K562 (cell line): ENCODE measurements around the gene CNOT4.

Experiments
- CHD2 ChIP-seq: IDR thresholded peaks from 2 replicates; pipeline ENCODE4 v1.6.1; 2011; ENCODE audit warnings: low read depth, low read length
- FOSL1 ChIP-seq: fragments of 200-800 bp; sonication (Bioruptor generic); conservative IDR thresholded peaks from 2 replicates; pipeline ENCODE4 v1.6.1; 2016; ENCODE audit warnings: missing genetic modification characterization, missing compliant biosample characterization
- POLR2AphosphoS2 ChIP-seq: IDR thresholded peaks from 2 replicates; pipeline ENCODE4 v1.6.1; 2012; ENCODE audit warnings: low read length, improper control_type of control experiment
- SP2 ChIP-seq: IDR thresholded peaks from 2 replicates; pipeline ENCODE4 v1.6.1; 2011; ENCODE audit warnings: mild to moderate bottlenecking, low read depth, low read length, moderate library complexity; ENCODE audit not compliant: poor library complexity, severe bottlenecking; ENCODE audit errors: extremely low read depth
- TEAD4 ChIP-seq, 2 experiments: sonication (generic) in 1 of 2; formaldehyde crosslinking in 1 of 2; IDR thresholded peaks; 2 replicates each; pipeline versions ENCODE4 v1.6.1 to v1.8.0; 2012 to 2022; ENCODE audit warnings: borderline replicate concordance in 1 of 2, inconsistent platforms in 1 of 2, low read length in 1 of 2, mild to moderate bottlenecking in 1 of 2, missing genetic modification reagents in 1 of 2
- TGIF2 ChIP-seq: sonication (generic); formaldehyde crosslinking; IDR thresholded peaks from 2 replicates; pipeline ENCODE4 v1.8.1; 2022; ENCODE audit warnings: mild to moderate bottlenecking, missing genetic modification reagents, moderate library complexity
- ZNF431 ChIP-seq: sonication (generic); formaldehyde crosslinking; IDR thresholded peaks from 2 replicates; pipeline ENCODE4 v1.8.0; 2022; ENCODE audit warnings: mild to moderate bottlenecking, missing genetic modification reagents
- ZZZ3 ChIP-seq: fragments of 450-650 bp; IDR thresholded peaks from 2 replicates; pipeline ENCODE4 v1.6.1; 2016; ENCODE audit warnings: antibody characterized with exemption, mild to moderate bottlenecking, moderate library complexity
- TF ChIP-seq, protein P1 (sequence below): sonication (generic); formaldehyde crosslinking; IDR thresholded peaks from 2 replicates; pipeline ENCODE4 v1.9.0; 2022; ENCODE audit warnings: mild to moderate bottlenecking, missing genetic modification reagents

DNA sequence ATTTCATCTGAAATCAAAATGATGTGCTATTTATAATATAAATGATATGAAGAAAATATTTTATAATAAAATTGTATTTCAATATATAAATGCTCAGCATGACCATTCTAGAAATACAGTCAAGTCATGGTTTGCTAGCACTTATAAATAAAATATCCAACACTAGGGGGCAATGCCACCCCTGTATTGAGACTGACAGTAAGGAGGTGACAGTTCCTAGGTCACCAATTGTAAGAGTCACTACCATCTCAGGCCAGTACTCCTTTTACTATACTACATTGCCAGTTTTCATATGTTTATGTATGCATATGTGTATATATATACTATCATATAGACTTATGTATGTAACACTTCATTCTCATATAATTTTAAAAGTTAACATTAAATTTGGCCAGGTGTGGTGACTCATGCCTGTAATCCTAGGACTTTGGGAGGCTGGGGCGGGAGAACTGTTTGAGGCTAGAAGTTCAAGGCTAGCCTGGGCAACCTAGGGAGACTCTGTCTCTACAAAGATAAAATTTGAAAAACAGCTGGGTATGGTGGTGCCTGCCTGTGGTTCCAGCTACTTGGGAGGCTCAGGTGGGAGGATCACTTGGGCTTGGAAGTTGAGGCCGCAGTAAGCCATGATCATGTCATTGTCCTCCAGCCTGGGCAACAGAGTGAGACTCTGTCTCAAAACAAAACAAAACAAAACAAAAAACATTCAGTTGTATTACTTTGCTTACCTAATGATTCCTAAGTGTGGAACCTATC lies 2.4 kb upstream of the CNOT4 start:
- TF ChIP-seq POLR2AphosphoS2 = no peak
- TF ChIP-seq FOSL1 (tag) = peak; percentile 44
- TF ChIP-seq CHD2 = no peak
- no peak for TF ChIP-seq SP2
- no peak; the same call in 1 of the 2 replicates for TF ChIP-seq TEAD4 (IDR thresholded peaks at IDR 0.05; ENCODE audit: low read length)
- TF ChIP-seq TEAD4 (CRISPR knock-in tag; IDR thresholded peaks at IDR 0.05; ENCODE audit: borderline replicate concordance) = no peak
- TF ChIP-seq, protein P1, sequence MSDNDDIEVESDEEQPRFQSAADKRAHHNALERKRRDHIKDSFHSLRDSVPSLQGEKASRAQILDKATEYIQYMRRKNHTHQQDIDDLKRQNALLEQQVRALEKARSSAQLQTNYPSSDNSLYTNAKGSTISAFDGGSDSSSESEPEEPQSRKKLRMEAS (CRISPR knock-in tag) = no peak
- TF ChIP-seq ZZZ3 = no peak
- TF ChIP-seq TGIF2 = no peak
- no peak for TF ChIP-seq ZNF431 (CRISPR knock-in tag)
